HG03520 (cell line): ENCODE data around the gene CLK4.

ENCODE experiments used
- ATAC-seq: cut with Tn5 transposase; IDR thresholded peaks from one replicate; pipeline ENCODE4 v1.9.1; 2021; ENCODE audit warnings: mild to moderate bottlenecking, moderate library complexity; ENCODE audit not compliant: unreplicated experiment

The CLK4 gene

GRCh38 chr5:178626484-178627258 is at the start of gene CLK4:
Gene CLK4 (minus strand): TSS chr5:178627050. CDS start chr5:178623416, 3,634 bp downstream.
- ATAC-seq = peak; percentile 73

- ATAC-seq = no peak
Observed at GRCh38 chr5:178675922-178676321, 49.1 kb upstream of the CLK4 start.

- ATAC-seq = no peak
Observed at GRCh38 chr5:178674334-178674733, 47.5 kb upstream of the CLK4 start.

GRCh38 chr5:178673801-178674295 is 47.0 kb upstream of the CLK4 start:
- no peak for ATAC-seq

- ATAC-seq = no peak
Observed at GRCh38 chr5:178672630-178673029, 45.8 kb upstream of the CLK4 start.

DNA sequence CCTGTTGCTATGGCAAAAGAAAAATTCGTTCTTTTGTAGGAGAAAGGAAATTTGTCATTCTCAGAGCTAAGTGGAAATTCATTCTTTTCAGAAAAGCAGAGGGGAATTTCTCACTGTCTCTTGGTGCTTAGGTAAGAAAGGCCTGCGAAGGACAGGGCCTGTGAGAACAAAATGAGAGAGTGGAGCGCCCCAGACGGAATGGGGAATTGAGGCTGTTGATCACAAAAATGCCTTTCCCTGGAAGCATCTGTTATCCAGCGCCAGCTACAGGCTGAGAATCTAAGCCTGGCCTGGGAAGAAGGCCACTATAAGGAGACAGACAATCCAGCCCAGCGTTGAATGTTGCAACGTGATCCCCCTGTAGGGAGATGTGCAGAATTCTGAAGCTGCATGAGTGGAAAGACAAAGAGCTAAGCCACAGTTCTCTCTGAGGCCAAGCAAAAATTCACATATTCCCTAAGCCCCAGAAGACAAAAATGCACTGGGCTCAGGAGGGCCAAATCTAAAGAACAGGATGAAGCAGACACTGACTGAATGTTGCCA is 44.8 kb upstream of the CLK4 start:
- no peak for ATAC-seq

- no peak for ATAC-seq
Observed at GRCh38 chr5:178670351-178670885, 43.6 kb upstream of the CLK4 start.

GRCh38 chr5:178668579-178668978 is 41.7 kb upstream of the CLK4 start:
- ATAC-seq = no peak

GRCh38 chr5:178667688-178668087 is 40.8 kb upstream of the CLK4 start:
- ATAC-seq = no peak

- no peak for ATAC-seq
Observed at GRCh38 chr5:178667101-178667500, 40.3 kb upstream of the CLK4 start.

DNA sequence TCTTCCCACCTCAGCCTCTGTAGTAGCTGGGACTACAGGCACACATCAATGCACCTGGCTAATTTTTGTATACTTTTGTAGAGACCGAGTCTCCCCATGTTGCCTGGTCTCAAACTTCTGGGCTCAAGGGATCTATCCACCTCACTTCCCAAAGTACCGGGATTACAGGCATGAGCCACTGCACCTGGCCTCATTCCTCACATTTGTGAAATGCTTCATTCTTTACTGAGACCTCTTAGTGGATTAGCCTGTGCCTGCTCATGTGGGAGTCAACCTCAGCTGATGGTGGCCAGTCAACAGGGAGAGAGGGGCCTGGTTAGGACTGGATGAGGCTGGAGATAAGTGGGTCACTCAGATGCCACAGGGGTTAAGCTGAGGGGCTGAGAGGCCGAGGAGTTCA is 37.3 kb upstream of the CLK4 start:
- no peak for ATAC-seq

DNA sequence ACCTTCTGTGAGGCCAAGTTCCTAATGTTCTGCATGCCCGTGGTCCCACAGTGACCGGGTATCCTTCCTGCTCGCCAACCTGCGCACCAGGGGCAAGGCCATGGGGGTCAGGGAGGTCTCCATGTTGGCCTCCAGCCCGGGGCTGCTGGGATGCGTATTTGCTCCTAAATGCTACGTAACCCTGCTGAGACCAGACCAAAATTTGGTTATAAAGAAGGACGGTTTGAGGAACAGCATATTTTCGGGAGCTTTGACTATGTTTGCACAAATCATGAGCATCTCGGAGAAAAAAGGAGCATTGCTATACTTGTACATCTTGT is 35.7 kb upstream of the CLK4 start:
- no peak for ATAC-seq

DNA sequence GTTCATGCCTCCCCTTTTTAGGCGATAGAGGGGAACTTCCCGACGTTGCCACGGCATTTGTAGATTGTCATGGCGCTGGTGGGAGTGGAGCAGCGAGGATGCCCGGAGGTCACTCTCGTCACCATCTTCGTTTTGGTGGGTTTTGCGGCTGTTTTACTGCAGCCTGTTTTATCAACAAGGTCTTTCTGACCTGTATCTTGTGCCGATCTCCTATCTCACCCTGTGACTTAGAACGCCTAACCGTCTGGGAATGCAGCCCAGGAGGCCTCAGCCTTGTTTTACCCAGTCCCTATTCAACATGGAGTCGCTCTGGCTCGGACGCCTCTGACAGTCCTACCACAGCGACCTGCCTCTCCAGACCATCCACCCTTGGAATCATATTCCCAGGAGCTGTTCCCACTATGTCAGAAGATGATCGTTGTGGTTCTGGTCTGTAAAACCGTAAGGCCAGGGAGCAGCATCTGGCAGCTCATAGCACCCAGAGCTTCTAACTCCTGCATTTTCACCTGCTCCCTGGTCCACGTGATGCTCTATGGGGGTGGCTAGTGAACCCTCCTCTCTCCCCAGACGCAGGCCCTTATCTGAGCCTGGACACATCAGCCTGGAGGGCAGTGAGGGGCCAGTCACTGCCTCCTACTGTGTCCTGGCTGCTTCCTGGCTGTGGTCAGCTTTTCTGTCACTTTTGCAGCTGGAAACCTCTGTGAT is 35.1 kb upstream of the CLK4 start:
- no peak for ATAC-seq

DNA sequence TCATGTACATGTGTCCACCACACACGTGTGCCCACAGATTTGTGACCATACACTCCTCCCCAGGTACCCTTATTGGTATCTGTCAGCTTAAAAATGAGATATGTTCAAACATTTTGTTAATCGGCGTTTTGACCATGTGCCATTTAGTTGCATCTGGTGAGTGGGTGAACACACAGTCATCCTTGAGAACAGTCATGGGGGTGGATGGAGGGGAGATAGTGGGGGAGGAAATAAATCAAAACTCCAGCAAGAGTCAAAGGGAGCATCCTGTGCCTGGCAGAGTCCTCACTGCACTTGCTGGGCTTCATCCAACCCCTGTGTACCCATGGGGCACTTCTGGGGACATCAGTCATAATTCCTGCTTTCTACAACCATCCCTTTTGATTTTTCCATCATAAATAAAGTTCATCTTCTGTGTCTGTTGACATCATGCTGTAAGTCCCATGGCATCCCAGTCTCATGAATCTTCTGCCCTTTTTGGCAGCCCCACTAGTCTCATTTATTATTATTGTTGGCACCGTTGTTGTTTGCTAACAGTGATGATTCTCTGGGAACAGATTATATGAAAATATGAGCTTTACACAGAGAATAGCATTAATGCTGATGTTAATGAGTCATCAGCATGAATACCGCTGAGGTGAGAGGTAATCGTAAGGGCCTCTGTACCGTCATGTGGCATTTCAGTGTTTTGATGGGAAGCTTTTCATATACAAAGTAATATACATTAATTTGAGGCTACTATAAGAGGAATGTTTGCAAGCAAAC is 24.4 kb upstream of the CLK4 start:
- no peak for ATAC-seq

DNA sequence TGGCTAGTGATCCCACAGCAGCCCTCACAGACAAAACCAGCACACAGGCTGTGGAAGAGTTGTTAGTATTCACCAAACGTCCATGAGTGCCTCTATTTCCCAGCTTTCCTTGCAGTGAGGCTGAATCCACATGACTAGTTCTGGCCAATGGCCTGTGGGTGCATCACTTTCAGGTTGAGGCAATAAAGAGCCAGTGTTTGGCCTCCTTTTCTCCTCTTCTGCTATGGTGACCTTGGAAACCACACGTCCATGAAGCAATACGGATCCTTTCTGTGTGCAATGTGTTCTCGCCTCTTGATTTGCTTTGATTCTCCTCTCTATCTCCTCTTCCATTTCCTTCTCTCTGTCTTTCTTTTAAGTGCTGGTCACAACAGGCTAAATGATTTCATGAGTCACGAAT is 23.4 kb upstream of the CLK4 start:
- ATAC-seq = no peak

DNA sequence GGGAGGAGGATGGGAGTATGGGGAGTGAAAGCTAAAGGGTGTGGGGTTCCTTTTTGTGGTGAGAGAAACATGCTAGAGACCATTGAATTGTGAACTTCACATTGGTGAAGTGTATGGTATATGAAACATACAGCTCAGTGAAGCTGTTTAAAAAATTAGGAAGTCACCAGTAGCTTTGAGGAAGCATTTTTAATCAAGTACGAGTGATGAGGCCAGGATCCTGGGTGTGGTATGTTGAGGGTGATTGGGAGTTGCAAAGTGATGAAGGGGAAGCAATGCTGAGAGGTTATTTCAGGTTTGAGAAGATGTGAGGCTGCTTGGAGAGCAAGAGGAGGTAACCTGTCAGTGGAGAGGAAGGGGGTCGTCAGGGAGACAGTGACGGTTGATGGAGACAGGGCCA is 22.7 kb upstream of the CLK4 start:
- ATAC-seq = no peak

DNA sequence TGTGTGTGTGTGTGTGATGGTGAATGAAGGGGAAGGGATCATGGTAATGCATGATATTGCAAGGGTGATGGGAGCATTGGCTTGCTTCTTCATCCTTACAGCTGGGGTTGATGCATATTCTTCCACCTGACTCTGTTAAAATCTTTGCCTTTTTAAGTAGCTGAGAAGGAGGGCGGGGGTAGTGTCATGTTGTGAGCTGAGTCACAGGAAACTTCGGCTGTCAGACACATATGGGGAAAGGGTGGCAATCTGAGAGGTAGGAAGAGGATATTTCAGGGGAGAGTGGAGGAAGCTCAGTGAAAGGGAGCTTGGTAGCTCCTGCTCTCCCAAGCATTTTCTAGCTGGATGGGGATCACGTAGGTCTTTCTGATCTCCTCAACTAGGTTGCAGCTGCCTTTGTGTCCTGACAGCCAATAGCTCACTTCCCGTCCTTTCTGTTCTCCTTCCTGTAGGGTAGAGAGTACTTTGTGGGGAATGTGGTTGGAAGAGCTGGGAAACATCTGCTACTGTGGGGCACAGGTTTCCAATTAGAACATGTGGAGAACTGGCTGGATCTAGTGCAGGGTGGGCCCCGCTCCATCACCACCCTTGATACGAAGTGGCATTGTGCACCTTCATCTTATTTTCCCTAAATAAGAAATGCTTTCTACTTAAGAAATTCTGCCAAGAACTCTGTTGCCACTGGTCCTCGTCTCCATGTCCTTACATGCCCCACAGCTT is 18.1 kb upstream of the CLK4 start:
- no peak for ATAC-seq

GRCh38 chr5:178642351-178642909 is 15.6 kb upstream of the CLK4 start:
- no peak for ATAC-seq

GRCh38 chr5:178641711-178642110 is 14.9 kb upstream of the CLK4 start:
- no peak for ATAC-seq
